GF-D8 (cell line): Measurements from ENCODE around the gene MUC2.

Experiments used
- DNase-seq: peaks from one replicate; lab custom pipeline; 2025; lab: John Stamatoyannopoulos, UW

The MUC2 gene

DNA sequence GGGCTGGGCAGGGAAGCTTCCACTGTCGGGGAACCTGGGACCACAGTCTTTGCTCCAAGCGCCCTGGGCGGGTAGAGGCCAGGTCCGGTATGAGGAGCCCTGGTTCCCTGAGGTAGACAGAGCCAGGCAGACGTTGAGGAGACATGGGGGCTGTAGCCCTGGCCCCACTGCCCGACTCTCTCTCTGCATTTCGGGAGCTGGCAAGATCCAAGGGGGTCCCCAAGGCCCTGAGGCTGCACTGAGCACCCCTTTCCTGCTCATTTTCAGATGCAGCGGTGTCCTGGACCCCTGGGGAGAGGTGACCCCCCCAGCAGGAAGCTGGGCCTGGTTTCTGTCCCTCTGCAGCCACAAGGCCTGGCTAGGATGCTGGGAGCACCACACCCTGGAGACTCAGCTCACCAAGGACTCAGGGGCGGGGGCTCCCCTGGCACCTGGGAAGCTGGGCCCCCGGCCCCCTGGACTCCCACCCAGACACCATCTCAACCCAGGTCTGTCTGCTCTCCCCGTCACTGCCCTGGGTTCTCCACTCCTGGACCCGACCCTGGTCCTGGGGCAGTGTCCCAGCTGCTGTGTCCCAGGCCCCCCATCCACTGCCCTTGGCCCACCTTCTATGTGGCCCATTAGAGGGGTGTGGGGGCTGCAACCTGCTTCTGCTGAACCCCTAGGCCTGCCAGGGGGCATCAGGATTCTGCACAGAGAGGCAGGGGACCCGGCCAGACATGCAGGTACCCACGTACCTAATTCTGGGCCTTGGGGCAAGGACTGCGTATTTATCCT, 23.1 kb upstream of the MUC2 start:
- no peak for DNase-seq

- no peak for DNase-seq
These were observed 22.3 kb upstream of the MUC2 start for GRCh38 chr11:1052133-1053011.

DNA sequence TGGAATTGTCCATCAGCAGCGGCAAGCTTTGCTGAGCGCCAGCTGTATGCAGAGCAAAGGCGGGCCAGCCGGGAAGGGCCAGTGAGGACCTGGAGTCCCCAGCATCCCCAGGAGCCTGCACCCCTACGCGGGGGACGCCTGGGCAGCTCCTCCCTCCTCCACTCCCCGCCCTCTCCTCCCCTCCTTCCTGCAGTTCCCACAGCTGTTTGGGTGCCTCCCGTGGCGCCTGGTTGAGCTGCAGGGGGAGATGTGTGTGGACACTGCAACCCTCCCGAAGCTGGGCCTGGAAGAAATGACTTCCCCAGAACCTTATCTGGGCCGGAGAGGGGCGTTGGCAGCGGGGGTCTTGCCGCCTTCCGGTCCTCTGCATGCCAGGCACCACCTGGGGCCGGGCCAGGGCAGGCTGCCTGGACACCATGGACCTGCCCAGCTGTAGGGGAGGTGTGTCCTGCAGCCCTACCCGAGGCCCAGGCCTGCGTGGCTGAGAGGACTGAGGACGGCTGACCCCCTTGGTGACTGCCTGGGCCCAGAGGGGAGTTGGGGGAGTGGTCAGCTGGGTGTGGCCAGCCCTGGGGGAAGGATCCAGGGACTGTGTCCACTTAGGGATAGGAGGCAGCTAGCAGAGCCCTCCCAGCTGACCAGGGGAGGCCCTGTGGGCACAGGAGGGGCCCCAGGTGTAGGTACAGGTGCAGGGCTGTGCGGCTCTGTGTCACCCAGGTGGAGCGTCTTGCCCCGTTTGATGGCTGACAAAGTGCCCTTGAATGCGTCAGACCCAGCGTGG, 21.4 kb upstream of the MUC2 start:
- DNase-seq: no peak

DNA sequence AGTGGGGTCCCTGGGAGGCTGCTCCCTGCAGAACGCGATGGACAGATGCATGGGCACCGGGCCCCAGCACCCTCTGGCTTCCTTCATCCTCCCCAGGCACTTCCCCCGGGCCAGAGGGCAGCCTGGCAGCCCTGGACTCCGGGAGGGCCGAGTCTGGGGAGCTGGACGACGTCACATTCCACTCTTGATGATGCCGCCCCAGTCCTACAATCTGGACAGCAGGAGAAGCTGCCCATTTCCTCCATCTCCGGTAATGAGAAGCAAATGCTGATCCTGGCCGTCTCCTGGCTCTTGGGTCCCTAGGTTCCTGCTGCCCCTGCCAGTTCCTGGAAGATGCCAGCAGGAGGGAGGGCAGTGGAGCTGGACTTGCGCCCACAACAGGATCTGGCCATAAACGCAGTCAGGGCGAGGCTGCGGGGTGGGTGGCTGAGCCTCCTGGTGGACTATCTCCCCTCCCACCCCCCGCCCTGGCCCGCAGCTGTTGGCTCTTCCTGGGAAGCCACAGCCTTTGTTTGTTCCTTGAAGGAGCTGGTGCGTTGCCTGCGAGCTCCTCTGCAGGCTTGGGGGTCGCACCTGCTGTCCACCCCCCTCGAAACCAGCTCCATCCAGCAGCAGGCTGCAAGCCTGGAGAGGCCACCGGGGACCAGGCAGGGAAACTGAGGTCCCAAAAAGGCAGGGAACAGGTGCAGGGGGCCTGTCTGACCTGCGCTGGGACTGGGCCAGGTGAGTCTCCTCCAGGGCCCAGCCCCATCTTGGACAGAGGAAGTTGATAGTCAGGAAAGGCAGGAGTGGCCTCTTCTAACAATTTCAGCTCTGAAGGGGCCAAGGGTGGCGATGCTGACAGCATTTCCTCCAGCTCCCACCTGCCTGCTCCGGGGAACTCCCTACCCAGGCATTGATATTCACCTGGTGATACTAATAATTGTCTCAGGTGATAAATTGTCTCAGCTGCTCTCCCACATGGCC, 20.2 kb upstream of the MUC2 start:
- no peak for DNase-seq

DNA sequence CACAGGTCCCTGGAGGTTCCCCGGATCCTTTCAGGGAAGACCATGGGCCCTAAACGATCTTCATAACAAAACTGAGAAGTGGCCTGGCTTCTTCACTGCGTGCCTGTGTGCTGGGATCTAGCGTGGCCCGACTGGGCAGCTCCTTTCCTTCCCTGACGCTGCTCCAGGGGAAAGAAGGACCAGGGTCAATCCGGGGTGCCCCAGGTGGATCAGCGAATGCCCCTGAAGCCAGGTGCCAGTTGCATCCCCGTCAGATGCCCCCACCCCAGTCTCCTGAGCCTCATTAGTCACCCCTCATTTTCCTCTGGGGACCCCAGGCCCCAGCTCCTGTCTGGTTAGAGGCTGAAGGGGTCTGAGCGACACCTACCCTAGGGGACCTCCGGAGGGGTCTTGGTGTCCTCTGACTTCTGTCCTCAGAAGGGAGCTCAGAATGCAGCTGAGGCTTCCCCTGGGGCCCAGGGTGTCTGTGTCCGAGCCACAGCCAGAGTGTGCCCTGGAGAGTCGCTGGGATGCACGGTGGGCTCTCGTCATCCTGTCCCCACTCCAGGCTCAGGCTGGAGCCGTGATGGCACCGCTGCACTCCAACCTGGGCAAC, 19.5 kb upstream of the MUC2 start:
- no peak for DNase-seq

DNA sequence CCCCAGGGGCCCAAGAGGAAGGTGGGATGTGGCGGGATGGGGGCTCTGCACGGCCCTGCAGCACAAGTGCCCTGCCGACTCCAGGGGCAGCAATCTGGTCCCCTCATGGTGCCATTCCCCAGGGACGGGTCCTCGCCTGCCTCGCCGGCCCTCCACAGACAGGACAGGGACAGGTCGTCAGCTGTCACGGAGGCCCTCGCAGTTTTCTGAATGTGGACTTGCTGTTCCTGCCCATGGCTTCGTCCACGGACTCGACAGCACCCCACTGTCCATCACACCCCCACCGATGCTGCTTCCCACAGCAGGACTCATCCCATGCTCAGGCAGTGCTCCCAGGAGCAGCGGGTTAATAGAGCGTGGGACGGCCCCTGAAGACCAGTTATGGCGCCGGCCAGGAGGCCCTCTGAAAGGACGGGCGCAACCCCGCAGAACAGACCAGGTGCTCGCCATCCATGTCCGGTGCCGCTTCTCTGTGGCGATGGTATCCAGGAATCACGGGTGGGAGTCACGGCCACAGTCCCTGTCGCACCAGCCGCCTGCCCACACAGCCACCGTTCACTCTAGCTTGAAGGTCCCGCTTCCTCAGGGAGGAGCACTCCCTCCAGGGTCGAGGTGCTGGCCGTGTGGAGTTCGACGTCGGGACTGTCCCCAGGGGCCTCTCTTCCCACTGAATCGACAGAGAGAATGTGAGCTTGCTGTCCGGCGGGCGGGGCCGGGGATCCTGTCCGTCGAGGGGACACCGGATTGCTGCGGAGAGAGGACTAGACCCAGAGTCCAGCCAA, 18.5 kb upstream of the MUC2 start:
- no peak for DNase-seq

GRCh38 chr11:1057806-1058205, 16.9 kb upstream of the MUC2 start:
- DNase-seq: no peak

GRCh38 chr11:1059759-1060158, 14.9 kb upstream of the MUC2 start:
- DNase-seq: no peak

- DNase-seq: no peak
These were observed 14.3 kb upstream of the MUC2 start for GRCh38 chr11:1060410-1060809.

GRCh38 chr11:1060852-1061616, 13.6 kb upstream of the MUC2 start:
- no peak for DNase-seq

GRCh38 chr11:1062075-1062820, 12.4 kb upstream of the MUC2 start:
- no peak for DNase-seq

DNA sequence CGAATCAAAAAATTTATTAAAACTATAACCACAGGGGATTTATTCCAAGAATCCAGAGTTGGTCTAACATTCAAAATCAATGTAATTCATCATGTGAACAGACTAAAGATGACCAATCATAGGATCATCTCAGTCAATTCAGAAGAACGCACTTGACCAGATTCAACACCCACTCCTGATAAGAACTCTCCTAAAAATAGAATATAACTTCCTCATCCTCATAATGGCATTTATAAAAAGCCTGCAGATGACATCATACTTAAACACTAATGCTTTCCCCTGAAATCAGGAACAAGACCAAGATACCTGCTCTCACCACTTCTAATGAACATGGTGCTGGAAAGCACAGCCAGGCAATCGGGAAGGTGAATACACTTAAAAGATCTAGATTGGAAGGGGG, 10.5 kb upstream of the MUC2 start:
- no peak for DNase-seq

GRCh38 chr11:1067812-1068496, 6.7 kb upstream of the MUC2 start:
- no peak for DNase-seq

DNA sequence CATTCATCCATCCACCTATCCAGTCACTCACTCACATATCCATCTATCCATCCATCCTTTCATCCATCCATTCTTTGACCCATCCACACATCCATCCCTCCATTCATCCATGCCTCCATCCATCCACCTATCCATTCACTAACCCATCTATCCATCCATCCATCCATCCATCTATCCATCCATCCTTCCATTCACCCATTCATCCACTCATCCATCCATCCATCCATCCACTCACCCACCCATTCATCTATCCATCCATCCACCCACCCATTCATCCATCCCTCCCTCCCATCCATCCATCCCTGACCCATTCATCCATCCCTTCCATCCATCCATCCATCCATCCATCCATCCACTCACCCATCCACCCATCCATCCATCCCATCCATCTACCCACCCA, 4.9 kb upstream of the MUC2 start:
- no peak for DNase-seq

DNA sequence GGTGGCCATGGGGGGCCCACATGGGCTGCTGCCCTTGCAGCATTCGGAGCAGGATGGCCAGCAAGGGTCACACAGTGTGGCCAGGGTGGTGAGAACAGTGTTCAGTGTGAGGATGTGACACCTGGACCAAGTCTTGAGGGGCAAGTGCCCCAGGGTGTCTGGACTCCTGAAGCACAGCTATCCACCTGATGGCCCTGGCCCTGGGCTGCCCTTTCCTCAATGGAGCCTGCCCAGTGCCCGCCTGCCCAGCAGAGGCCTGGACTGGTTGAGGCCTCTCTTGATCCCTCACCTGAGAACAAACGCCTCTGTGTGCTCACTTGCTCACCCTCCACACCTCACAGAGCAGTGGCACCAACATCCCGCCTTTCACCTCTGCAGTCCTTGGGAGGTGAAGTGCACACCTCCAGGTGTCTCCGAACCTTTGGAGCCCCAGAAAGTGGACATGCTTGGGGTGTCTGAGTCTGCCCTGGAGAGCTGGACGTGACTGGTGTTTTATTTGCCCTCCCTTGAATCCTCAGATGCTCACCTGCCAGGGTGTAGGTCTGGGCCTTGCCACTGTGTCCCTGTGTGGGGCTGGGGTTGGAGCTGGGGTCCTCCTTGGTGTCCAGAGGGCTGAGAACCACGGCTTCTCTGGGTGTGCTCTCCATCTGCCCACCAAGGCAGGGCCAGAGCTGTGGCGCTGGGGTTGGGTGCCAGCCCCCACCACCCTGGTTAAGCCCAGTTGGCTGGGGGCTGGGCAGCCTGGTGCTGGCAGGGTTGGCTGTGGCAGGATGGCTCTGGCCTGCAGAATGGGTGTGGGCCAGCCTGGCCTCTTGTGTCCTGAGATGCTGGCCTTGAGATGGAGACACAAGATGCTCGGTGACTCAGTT, 3.8 kb upstream of the MUC2 start:
- no peak for DNase-seq

- DNase-seq: no peak
These were observed 3.0 kb upstream of the MUC2 start for GRCh38 chr11:1071571-1072115.
